Measurements from ENCODE around the gene TEX47. TPM values are rescaled to one million over a fixed set of nuclear protein-coding genes. Genes with fewer than 3 reads are reported as not detected.

Gene TEX47
- total RNA-seq, 2 donors from 2014 or later, result not detected

DNA sequence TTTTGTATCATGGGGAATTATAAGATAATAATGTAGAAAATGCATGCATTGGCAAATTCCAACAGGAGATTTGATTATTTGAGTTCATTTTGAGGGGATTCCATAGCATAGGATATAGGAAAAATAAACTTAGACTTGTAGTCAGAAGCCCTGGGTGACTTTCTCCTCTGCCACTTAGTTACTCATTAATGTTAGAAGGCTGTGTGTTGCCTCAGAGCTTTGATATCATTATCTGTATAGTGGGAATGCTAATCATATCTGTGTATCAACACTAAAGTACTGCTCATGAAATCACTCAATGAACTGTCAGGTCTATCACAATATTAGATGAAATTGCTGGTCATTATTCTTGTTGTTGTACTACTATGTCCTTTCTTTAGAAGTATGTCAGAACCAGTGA lies 23.0 kb upstream of the TEX47 start:
- ATAC-seq, result no peak

DNA sequence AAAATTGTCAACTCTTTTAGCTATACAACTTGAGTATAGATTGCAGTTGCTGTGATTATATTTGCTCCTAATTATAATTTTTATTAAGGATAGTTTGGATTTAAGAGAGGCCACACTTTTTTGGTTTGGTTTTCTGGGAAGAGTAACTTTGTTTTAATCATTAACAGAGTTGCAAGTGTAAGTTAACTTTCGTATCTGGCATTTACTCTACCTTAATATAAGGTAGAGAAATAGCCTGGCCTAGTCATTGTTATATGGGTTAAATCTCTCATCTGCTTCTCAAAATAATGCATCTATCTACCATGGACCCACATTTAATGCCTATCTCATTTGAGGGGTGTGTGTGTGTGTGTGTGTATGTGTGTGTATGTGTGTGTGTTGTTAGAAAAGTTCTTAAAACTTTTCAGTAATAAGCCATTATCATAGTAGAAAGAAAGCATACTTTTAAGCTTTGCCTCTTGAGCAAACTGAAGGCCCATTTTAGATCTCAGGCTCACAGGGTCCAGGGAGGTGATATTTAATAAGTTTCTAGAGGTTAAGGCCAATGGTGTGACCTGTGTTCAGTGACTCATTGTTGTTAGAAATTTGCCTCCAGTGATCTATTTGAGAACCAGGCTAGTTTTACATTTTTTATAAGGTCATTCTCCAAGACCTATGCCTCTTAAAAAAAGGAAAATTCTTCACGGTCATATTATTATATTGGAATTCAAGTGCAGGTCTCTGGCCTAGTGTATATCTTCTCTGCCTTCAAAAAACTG lies 10.9 kb upstream of the TEX47 start:
- H3K27ac ChIP-seq, result no peak overlapping the region
- no peak overlapping the region for H3K4me3 ChIP-seq
- H3K36me3 ChIP-seq (replicated peaks in 1 of 2; ENCODE audit: insufficient read depth in 1 of 2, low read depth in 2 of 2), result no peaks in the 10 kb centered on the region
- DNase-seq, result no peak
- H3K4me1 ChIP-seq, result peaks cover 12% of the 10 kb centered on the region
- H3K9me3 ChIP-seq, result no peaks in the 10 kb centered on the region
- no peak for ATAC-seq
- 39 to 48% methylated on average over 2 of the region's 2 CpGs for WGBS, 2 donors
- no peak for TF ChIP-seq POLR2A (IDR thresholded peaks at IDR 0.05)
- TF ChIP-seq, protein P1, sequence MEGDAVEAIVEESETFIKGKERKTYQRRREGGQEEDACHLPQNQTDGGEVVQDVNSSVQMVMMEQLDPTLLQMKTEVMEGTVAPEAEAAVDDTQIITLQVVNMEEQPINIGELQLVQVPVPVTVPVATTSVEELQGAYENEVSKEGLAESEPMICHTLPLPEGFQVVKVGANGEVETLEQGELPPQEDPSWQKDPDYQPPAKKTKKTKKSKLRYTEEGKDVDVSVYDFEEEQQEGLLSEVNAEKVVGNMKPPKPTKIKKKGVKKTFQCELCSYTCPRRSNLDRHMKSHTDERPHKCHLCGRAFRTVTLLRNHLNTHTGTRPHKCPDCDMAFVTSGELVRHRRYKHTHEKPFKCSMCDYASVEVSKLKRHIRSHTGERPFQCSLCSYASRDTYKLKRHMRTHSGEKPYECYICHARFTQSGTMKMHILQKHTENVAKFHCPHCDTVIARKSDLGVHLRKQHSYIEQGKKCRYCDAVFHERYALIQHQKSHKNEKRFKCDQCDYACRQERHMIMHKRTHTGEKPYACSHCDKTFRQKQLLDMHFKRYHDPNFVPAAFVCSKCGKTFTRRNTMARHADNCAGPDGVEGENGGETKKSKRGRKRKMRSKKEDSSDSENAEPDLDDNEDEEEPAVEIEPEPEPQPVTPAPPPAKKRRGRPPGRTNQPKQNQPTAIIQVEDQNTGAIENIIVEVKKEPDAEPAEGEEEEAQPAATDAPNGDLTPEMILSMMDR (IDR thresholded peaks at IDR 0.05), result no peak
- intact Hi-C loops (cut with DNase I), result no loop called here
- no peaks in the 10 kb centered on the region for H3K27me3 ChIP-seq

More for the DNA sequence above, 23.0 kb upstream of the TEX47 start:
- TF ChIP-seq POLR2A (IDR thresholded peaks at IDR 0.05), result no peak
- TF ChIP-seq, protein P1 (IDR thresholded peaks at IDR 0.05), result no peak
- intact Hi-C loops (cut with DNase I), result no loop called here
- Histone ChIP-seq H3K4me1 (no peaks in the 10 kb centered on the region), H3K27ac (no peak overlapping the region), H3K27me3 (no peaks in the 10 kb centered on the region), H3K9me3 (no peaks in the 10 kb centered on the region), H3K4me3 (no peak overlapping the region), H3K36me3 (replicated peaks in 1 of 2; ENCODE audit: insufficient read depth in 1 of 2, low read depth in 2 of 2) (no peaks in the 10 kb centered on the region)
- DNase-seq, result no peak

DNA sequence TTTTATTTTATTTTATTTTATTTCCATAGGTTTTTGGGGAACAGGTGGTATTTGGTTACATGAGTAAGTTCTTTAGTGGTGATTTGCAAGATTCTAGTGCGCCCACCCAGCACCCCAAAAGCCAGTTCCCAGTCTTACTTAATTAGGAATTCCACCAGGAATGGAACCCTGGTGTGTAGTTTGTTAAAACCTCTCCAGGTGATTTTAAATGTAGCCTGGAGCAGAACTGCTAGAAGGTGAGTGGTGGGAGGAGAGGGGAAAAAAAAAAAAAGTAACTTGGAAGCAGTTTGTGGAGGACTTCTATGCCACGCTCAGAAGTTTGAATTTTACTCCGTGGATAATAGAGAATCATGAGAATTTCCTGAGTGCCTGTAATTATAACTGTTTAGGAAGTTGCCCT lies 5.5 kb upstream of the TEX47 start:
- Histone ChIP-seq H3K36me3 (replicated peaks in 1 of 2; ENCODE audit: insufficient read depth in 1 of 2, low read depth in 2 of 2) (no peaks in the 10 kb centered on the region), H3K27ac (no peak overlapping the region), H3K9me3 (no peaks in the 10 kb centered on the region), H3K27me3 (no peaks in the 10 kb centered on the region), H3K4me3 (no peak overlapping the region), H3K4me1 (no peaks in the 10 kb centered on the region)
- TF ChIP-seq, protein P1 (IDR thresholded peaks at IDR 0.05), result no peak
- no peak for TF ChIP-seq POLR2A (IDR thresholded peaks at IDR 0.05)
- ATAC-seq (no peak), DNase-seq (no peak)
- intact Hi-C loops (cut with DNase I), result no loop called here
- 75 to 83% methylated on average over 3 of the region's 3 CpGs for WGBS, 2 donors

DNA sequence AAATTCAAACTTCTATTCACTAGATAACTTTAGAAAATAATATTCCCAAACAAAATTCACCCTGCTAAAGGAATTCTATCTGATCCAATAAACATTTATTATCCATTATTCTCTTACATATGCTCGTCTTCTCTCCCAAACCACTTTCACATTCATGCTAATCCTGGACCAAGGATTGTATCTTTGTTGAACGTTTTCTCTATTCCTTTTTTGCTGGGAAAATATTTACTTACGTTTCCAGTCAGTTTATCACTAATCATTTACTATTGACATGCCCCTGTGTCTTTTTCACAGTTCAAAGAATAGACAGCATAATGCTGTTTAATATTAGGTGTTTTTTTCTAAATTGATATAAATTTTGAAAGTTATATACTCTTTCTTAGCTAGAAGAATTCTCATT lies 3.2 kb downstream of the TEX47 start:
- Histone ChIP-seq H3K4me3 (no peak overlapping the region), H3K9me3 (no peaks in the 10 kb centered on the region), H3K27ac (no peak overlapping the region), H3K36me3 (replicated peaks in 1 of 2; ENCODE audit: insufficient read depth in 1 of 2, low read depth in 2 of 2) (no peaks in the 10 kb centered on the region), H3K27me3 (no peaks in the 10 kb centered on the region), H3K4me1 (no peaks in the 10 kb centered on the region)
- TF ChIP-seq POLR2A (IDR thresholded peaks at IDR 0.05), result no peak
- TF ChIP-seq, protein P1 (IDR thresholded peaks at IDR 0.05), result no peak
- WGBS, 2 donors, result 41 to 48% methylated on average over 3 of the region's 3 CpGs
- intact Hi-C loops (cut with DNase I), result no loop called here
- DNase-seq (no peak), ATAC-seq (no peak)

DNA sequence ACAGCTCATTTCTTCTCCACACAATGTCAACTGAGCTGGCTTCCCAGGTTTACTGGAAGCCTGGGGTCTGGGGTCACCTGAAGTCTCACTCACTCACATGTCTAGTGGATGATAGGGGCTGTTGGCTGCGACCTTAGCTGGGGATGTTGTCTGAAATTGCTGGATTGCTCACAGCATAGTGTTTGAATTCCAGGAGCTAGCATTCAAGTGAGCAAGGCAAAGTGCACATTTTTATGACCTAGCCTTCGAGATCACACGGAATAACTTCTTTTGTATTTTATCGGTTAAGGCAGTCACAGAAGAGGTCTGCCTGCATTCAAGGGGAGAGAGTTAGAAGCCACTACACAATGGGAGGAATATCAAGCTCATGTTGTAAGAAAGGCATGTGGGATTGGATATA lies 3.6 kb downstream of the TEX47 start:
- intact Hi-C loops (cut with DNase I), result no loop called here
- no peaks in the 10 kb centered on the region for H3K27me3 ChIP-seq
- H3K4me1 ChIP-seq, result no peaks in the 10 kb centered on the region
- H3K9me3 ChIP-seq, result no peaks in the 10 kb centered on the region
- ATAC-seq, result no peak
- no peaks in the 10 kb centered on the region for H3K36me3 ChIP-seq (replicated peaks in 1 of 2; ENCODE audit: insufficient read depth in 1 of 2, low read depth in 2 of 2)
- H3K27ac ChIP-seq, result no peak overlapping the region
- no peak overlapping the region for H3K4me3 ChIP-seq
- WGBS, 2 donors, result 82 to 88% methylated on average over 4 of the region's 4 CpGs
- no peak for DNase-seq
- TF ChIP-seq, protein P1 (IDR thresholded peaks at IDR 0.05), result no peak
- TF ChIP-seq POLR2A (IDR thresholded peaks at IDR 0.05), result no peak

All from body of pancreas (tissue), 4 donors.